A549 (cell line): ENCODE measurements around the gene RNF2.

ENCODE experiments used
- EP300 ChIP-seq, 2 experiments: fragments of >200 bp; sonication (Bioruptor Twin); formaldehyde crosslinking; IDR thresholded peaks; 2 replicates in 1 of 2; 3 replicates in 1 of 2; pipeline ENCODE4 v1.6.1; 2016 to 2017
- POLR2A ChIP-seq: IDR thresholded peaks from 2 replicates; pipeline ENCODE4 v1.6.1; 2012; ENCODE audit warnings: mild to moderate bottlenecking, low read length
- TF ChIP-seq, protein P1 (sequence below): IDR thresholded peaks from 2 replicates; pipeline ENCODE4 v1.6.1; 2012
- TF ChIP-seq, protein P2 (sequence below): fragments of >200 bp; sonication (Bioruptor Twin); formaldehyde crosslinking; IDR thresholded peaks from 3 replicates; pipeline ENCODE4 v1.5.1; 2016
- TF ChIP-seq, protein P3 (sequence below): IDR thresholded peaks from 2 replicates; pipeline ENCODE4 v1.6.1; 2012; ENCODE audit warnings: low read depth, borderline replicate concordance

DNA sequence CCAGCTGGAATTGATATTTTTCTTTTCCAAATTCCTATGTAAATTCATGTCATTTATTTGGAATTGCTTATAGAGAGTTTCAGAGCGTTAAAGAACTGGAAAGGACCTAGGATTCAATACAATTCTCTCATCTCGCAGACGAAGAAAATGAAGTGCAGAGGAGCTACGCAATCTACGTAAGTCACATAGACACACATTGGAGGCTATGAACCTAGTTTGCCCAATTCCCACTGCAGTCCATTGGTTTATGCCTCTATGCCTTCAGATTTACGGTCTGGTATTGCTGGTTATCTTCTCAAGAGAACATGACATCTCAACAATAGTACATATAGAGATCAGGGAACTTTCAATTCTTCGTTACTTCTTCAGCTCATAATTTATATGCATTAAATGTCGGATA lies 971 bp upstream of the RNF2 start:
- TF ChIP-seq, protein P1, sequence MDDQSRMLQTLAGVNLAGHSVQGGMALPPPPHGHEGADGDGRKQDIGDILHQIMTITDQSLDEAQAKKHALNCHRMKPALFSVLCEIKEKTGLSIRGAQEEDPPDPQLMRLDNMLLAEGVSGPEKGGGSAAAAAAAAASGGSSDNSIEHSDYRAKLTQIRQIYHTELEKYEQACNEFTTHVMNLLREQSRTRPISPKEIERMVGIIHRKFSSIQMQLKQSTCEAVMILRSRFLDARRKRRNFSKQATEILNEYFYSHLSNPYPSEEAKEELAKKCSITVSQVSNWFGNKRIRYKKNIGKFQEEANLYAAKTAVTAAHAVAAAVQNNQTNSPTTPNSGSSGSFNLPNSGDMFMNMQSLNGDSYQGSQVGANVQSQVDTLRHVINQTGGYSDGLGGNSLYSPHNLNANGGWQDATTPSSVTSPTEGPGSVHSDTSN = no peak
- no peak for TF ChIP-seq POLR2A
- TF ChIP-seq, protein P2, sequence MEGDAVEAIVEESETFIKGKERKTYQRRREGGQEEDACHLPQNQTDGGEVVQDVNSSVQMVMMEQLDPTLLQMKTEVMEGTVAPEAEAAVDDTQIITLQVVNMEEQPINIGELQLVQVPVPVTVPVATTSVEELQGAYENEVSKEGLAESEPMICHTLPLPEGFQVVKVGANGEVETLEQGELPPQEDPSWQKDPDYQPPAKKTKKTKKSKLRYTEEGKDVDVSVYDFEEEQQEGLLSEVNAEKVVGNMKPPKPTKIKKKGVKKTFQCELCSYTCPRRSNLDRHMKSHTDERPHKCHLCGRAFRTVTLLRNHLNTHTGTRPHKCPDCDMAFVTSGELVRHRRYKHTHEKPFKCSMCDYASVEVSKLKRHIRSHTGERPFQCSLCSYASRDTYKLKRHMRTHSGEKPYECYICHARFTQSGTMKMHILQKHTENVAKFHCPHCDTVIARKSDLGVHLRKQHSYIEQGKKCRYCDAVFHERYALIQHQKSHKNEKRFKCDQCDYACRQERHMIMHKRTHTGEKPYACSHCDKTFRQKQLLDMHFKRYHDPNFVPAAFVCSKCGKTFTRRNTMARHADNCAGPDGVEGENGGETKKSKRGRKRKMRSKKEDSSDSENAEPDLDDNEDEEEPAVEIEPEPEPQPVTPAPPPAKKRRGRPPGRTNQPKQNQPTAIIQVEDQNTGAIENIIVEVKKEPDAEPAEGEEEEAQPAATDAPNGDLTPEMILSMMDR = no peak
- TF ChIP-seq, protein P3, sequence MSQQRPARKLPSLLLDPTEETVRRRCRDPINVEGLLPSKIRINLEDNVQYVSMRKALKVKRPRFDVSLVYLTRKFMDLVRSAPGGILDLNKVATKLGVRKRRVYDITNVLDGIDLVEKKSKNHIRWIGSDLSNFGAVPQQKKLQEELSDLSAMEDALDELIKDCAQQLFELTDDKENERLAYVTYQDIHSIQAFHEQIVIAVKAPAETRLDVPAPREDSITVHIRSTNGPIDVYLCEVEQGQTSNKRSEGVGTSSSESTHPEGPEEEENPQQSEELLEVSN = no peak
- TF ChIP-seq EP300 (IDR thresholded peaks at IDR 0.05) = no peak
